Common myeloid progenitor, CD34-positive (primary cell): ENCODE results near the gene AP2B1.
A peak's percentile ranks its signal among the peaks of the same experiment; 100 is the strongest.

Experiments used
- CTCF ChIA-PET: fragments of 350-600 bp; sonication (Branson Sonifier 250); formaldehyde crosslinking; loops from one replicate; lab custom pipeline; 2021; ENCODE audit warnings: antibody characterized with exemption; lab: Charles Lee
- POLR2A ChIA-PET: fragments of 350-600 bp; sonication (Branson Sonifier 250); formaldehyde crosslinking; loops from one replicate; lab custom pipeline; 2021; ENCODE audit warnings: antibody characterized with exemption; lab: Charles Lee
- DNase-seq, 3 donors: peaks; one replicate each; pipeline versions ENCODE4 v3.0.0 to v3.0.0-alpha.2; 2013
- H3K27ac ChIP-seq, 2 experiments: 1 replicate in 1 of 2; 2 replicates in 1 of 2; pipeline ENCODE4 v1.7.0; 2013; ENCODE audit warnings: inconsistent platforms in 2 of 2, low read length in 2 of 2, mild to moderate bottlenecking in 2 of 2, low read depth in 1 of 2, moderate library complexity in 1 of 2; ENCODE audit not compliant: severe bottlenecking in 2 of 2, insufficient read depth in 1 of 2, poor library complexity in 1 of 2
- H3K27me3 ChIP-seq, 5 experiments: replicated peaks in 2 of 5; 1 replicate in 3 of 5; 2 replicates in 2 of 5; pipeline versions ENCODE4 v1.6.1 to v1.7.0; 2013; ENCODE audit warnings: low read length in 4 of 5, mild to moderate bottlenecking in 2 of 5, moderate library complexity in 2 of 5, inconsistent platforms in 1 of 5; ENCODE audit not compliant: insufficient read depth in 5 of 5, control insufficient read depth in 4 of 5
- H3K36me3 ChIP-seq, 4 experiments: 1 replicate in 2 of 4; 2 replicates in 2 of 4; pipeline versions ENCODE4 v1.6.1 to v1.7.0; 2013; ENCODE audit warnings: low read length in 3 of 4, control low read depth in 1 of 4, mild to moderate bottlenecking in 1 of 4; ENCODE audit not compliant: control insufficient read depth in 4 of 4, insufficient read depth in 4 of 4
- H3K4me1 ChIP-seq, 4 experiments: 1 replicate in 3 of 4; 2 replicates in 1 of 4; pipeline versions ENCODE4 v1.6.1 to v1.7.1; 2013; ENCODE audit warnings: low read length in 3 of 4, mild to moderate bottlenecking in 3 of 4, control low read depth in 1 of 4, inconsistent platforms in 1 of 4, moderate library complexity in 1 of 4; ENCODE audit not compliant: control insufficient read depth in 4 of 4, insufficient read depth in 4 of 4; ENCODE audit errors: control extremely low read depth in 1 of 4
- H3K4me3 ChIP-seq, 7 experiments: 1 replicate in 4 of 7; 2 replicates in 3 of 7; pipeline versions ENCODE4 v1.5.1 to v1.7.0; 2013; ENCODE audit warnings: mild to moderate bottlenecking in 7 of 7, low read length in 6 of 7, moderate library complexity in 6 of 7, inconsistent platforms in 2 of 7, low read depth in 2 of 7, control low read depth in 1 of 7; ENCODE audit not compliant: insufficient read depth in 4 of 7, control insufficient read depth in 1 of 7; ENCODE audit errors: extremely low read depth in 1 of 7
- H3K9me3 ChIP-seq, 5 experiments: 1 replicate in 4 of 5; 2 replicates in 1 of 5; pipeline versions ENCODE4 v1.6.1 to v1.7.1; 2013; ENCODE audit warnings: low read length in 4 of 5, mild to moderate bottlenecking in 2 of 5, inconsistent platforms in 1 of 5, low read depth in 1 of 5, moderate library complexity in 1 of 5; ENCODE audit not compliant: control insufficient read depth in 4 of 5, insufficient read depth in 2 of 5; ENCODE audit errors: control extremely low read depth in 1 of 5
- WGBS: methylation state at CpG from one replicate; pipeline ENCODE4 v1.1.5; 2013; ENCODE audit not compliant: insufficient coverage; 5-methylcytosine and 5-hydroxymethylcytosine counted together

AP2B1 gene

DNA sequence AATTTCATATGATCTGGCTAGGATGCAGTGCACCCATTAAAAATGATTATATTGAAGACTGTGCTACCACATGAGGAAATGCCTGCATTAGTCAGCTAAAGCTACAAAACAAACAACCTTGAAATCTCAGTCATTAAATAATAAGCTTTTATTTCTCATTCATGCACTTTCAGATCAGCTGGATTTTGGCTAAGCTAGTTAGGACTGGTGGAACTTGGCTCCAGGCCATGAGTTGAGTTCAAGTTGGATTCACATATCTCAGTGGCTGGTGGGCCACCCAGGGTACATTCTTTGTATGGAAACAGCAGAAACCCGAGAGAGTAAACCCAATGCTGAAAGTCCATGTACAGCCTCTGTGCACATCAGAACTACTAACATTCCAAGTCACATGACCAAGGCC lies 43.3 kb upstream of the AP2B1 start:
- no CpG with 5 or more reads among the region's 1 CpG for WGBS
- Histone ChIP-seq H3K4me1 (peaks cover 30 to 63% (median 54%) of the 10 kb centered on the region in 4 experiments), H3K36me3 (no peaks in the 10 kb centered on the region), H3K27ac (no peak overlapping the region), H3K27me3 (no peaks in the 10 kb centered on the region), H3K9me3 (no peaks in the 10 kb centered on the region), H3K4me3 (peak overlapping the region in 1 of 7 experiments; percentile 30)
- ChIA-PET CTCF (interaction anchor here (0.9 to 6.6 kb wide), 3 partner anchors 11 to 70 kb away, joined by 3 to 26 read pairs (median 5); no protein-coding TSS in a partner anchor), POLR2A (no interaction called here)
- DNase-seq: peak in 1 of 3 donors; percentile 37

DNA sequence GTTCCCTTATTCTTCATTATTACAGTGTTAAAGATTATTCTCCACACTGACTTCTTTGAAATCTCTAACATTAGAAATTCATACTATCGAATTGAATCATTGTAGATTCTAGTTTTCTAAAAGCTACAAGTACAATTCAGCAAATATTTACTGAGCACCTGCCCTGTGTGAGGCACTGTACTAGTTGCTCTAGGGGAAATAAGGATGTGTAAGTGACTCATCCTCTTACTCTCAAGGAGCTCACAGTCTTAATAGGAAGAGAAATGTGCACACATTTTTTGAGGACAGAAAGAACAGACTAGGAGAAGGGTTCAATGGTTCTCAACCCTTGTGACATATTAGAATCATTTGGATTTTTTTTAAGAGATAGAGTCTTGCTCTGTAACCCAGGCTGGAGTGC lies 42.0 kb upstream of the AP2B1 start:
- H3K4me3 ChIP-seq: no peak overlapping the region
- H3K36me3 ChIP-seq: no peaks in the 10 kb centered on the region
- DNase-seq: no peak
- ChIA-PET POLR2A (no interaction called here), CTCF (interaction anchor here (1.3 to 6.6 kb wide), 3 partner anchors 10 to 203 kb away, joined by 4 to 26 read pairs (median 5); no protein-coding TSS in a partner anchor)
- no CpG with 5 or more reads among the region's 1 CpG for WGBS
- H3K9me3 ChIP-seq: no peaks in the 10 kb centered on the region
- H3K4me1 ChIP-seq: peaks cover 20 to 50% (median 42%) of the 10 kb centered on the region in 4 experiments
- H3K27me3 ChIP-seq: no peaks in the 10 kb centered on the region
- no peak overlapping the region for H3K27ac ChIP-seq

DNA sequence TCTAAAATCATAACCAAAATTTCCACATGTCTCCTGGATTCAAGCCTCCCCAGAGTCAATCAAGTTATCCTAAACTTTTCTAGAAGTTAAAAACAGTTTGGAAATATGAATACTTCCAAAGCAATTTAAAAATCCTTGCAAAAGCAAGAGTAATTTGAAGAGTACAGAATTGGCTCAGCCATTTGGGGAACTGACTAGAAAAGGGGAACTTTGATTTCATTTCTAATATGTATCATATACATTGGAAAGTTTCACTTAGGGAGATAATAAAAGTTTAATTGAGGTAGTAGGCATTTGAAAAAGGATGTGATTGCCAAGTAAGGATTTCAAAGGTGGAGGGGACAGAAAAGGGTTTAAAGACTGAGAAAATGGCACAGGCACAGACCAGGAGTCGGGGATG lies 40.6 kb upstream of the AP2B1 start:
- Histone ChIP-seq H3K27me3 (no peaks in the 10 kb centered on the region), H3K27ac (no peak overlapping the region), H3K4me3 (no peak overlapping the region), H3K4me1 (peaks cover 13 to 38% (median 32%) of the 10 kb centered on the region in 4 experiments), H3K36me3 (no peaks in the 10 kb centered on the region), H3K9me3 (no peaks in the 10 kb centered on the region)
- POLR2A ChIA-PET: no interaction called here
- CTCF ChIA-PET: interaction anchor here (1.0 kb wide), 1 partner anchor 197 kb away, joined by 3 read pairs; no protein-coding TSS in a partner anchor
- 100% methylated on average over 1 of the region's 1 CpG for WGBS
- DNase-seq: peak in 1 of 3 donors; percentile 44

DNA sequence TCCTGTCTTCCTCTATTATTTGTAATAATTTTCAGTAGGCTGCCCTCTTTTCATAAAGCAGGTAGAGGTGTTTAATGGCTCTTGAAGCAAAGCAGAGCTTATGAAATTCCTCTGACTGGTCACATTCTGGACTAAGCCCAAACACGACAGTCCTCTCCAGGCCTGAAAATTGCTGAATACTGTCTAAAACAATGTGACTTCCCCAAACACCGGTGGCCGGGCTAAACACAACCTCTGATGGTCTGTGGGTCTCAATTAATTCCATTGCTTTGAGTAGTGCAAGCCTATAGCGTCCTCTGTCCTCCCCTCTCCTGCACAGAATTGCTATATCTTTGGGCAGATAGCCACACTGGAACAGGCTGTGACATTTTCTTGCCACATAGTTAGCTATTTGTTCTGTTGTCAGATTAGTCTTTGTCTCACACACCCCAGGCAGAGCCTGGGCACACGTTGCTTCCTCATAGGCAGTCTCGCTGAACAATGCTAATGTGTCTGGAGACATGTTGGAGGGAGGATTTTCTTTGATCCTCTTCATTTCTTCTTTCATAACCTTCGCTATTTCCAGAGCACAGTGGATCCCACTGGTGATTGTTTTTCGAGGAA lies 38.8 kb upstream of the AP2B1 start:
- no peaks in the 10 kb centered on the region for H3K27me3 ChIP-seq
- no peak overlapping the region for H3K27ac ChIP-seq
- no peaks in the 10 kb centered on the region for H3K9me3 ChIP-seq
- H3K4me3 ChIP-seq: no peak overlapping the region
- no peak for DNase-seq
- H3K36me3 ChIP-seq: no peaks in the 10 kb centered on the region
- CTCF ChIA-PET: interaction anchor here (1.2 to 2.8 kb wide), 3 partner anchors 9 to 59 kb away, joined by 3 to 7 read pairs (median 4); partner anchors contain the start of gene PEX12
- peaks cover 3 to 25% (median 16%) of the 10 kb centered on the region in 4 experiments for H3K4me1 ChIP-seq
- POLR2A ChIA-PET: no interaction called here
- WGBS: 94% methylated on average over 6 of the region's 8 CpGs

DNA sequence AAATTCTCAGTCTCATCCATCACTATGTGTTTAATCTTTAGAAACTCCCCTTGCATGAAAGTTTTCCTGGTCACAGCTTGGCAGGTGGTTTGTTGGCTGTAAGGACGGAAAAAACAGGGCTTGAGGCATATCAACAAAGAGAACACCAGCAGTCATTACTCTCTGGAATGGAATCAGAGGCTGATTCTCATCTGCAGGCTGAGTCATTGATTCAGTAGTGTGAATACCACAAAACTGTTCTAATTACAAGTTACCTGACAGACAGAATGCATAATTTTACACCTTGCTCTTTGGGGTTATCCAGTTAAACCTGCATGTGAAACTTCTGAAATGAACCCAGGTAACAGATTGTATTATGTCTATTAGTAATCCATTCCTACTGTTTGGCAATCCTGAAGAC lies 38.1 kb upstream of the AP2B1 start:
- Histone ChIP-seq H3K4me1 (peaks cover 0 to 18% (median 10%) of the 10 kb centered on the region in 4 experiments), H3K4me3 (no peak overlapping the region), H3K9me3 (no peaks in the 10 kb centered on the region), H3K27me3 (no peaks in the 10 kb centered on the region), H3K27ac (no peak overlapping the region), H3K36me3 (no peaks in the 10 kb centered on the region)
- POLR2A ChIA-PET: no interaction called here
- WGBS: 100% methylated on average over 1 of the region's 1 CpG
- CTCF ChIA-PET: interaction anchor here (0.8 to 2.8 kb wide), 7 partner anchors 11 to 237 kb away, joined by 3 to 7 read pairs (median 3); partner anchors contain the start of gene PEX12
- DNase-seq: no peak

DNA sequence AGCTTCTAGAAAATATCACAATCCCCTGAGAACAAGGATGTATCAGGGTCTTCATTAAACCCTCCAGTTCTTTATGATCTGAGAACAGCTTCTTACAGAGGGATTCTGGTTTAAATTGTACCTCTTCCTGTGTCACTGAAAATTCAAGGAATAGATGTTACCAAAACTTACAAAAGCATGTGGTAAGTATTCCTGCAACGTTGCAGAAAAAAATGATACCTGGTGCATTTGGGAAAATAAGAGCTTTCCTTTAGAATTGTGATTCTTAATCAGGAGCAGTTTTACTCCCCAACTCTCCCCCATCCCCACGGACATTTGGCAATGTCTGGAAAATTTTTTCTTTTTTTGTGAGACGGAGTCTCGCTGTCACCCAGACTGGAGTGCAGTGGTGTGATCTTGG lies 33.8 kb upstream of the AP2B1 start:
- CTCF ChIA-PET: interaction anchor here (0.6 to 4.1 kb wide), 7 partner anchors 11 to 60 kb away, joined by 3 to 26 read pairs (median 3); no protein-coding TSS in a partner anchor
- 75% methylated on average over 2 of the region's 4 CpGs for WGBS
- Histone ChIP-seq H3K9me3 (no peaks in the 10 kb centered on the region), H3K27ac (no peak overlapping the region), H3K4me1 (peaks cover 0 to 27% (median 21%) of the 10 kb centered on the region in 4 experiments), H3K4me3 (no peak overlapping the region), H3K27me3 (no peaks in the 10 kb centered on the region), H3K36me3 (no peaks in the 10 kb centered on the region)
- POLR2A ChIA-PET: no interaction called here
- no peak for DNase-seq

DNA sequence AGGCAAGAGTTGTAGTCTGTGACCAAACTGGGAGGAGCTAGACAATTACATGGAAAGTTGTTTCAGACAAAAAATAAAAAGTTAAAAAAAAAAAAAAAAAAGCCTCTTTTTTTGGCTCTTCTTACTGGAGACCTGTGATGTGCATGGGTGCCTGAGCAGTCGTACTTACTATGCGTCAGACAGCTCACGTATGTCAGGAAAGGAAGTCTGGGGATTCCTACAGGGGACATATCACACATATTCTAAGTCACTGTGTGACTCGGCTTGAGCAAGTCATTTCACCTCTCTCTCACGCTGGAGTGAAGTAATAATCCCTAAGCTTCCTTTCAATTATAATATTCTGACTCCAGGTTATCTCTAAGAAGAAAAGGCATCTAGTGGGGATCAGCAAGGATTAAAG lies 32.5 kb upstream of the AP2B1 start:
- CTCF ChIA-PET: interaction anchor here (0.6 to 4.1 kb wide), 11 partner anchors 9 to 129 kb away, joined by 3 to 26 read pairs (median 4); no protein-coding TSS in a partner anchor
- Histone ChIP-seq H3K27me3 (no peaks in the 10 kb centered on the region), H3K4me1 (peaks cover 12 to 40% (median 34%) of the 10 kb centered on the region in 4 experiments), H3K9me3 (no peaks in the 10 kb centered on the region), H3K36me3 (no peaks in the 10 kb centered on the region), H3K4me3 (no peak overlapping the region), H3K27ac (no peak overlapping the region)
- 90% methylated on average over 2 of the region's 5 CpGs for WGBS
- POLR2A ChIA-PET: interaction anchor here (0.6 kb wide), 1 partner anchor 46 kb away, joined by 3 read pairs; no protein-coding TSS in a partner anchor
- no peak for DNase-seq
